HEK293T (cell line): Measurements from ENCODE around the gene ZNF419.
"Not testable (repeated sequence)": the region's sequence is repeated elsewhere in the genome, so short reads cannot be mapped to it uniquely, and the experiment has no call there.

Experiments used
- ARNT ChIP-seq: fragments of 450-650 bp; IDR thresholded peaks from 2 replicates; pipeline ENCODE4 v1.6.1; 2017; ENCODE audit warnings: mild to moderate bottlenecking
- BHLHE40 ChIP-seq: fragments of 450-650 bp; IDR thresholded peaks from 2 replicates; pipeline ENCODE4 v1.6.1; 2016; ENCODE audit warnings: mild to moderate bottlenecking, moderate library complexity, borderline replicate concordance
- CTBP1 ChIP-seq: fragments of 450-650 bp; IDR thresholded peaks from 2 replicates; pipeline ENCODE4 v1.6.1; 2016; ENCODE audit warnings: borderline replicate concordance
- ELF4 ChIP-seq: fragments of 450-650 bp; IDR thresholded peaks from 2 replicates; pipeline ENCODE4 v1.6.1; 2017; ENCODE audit warnings: antibody characterized with exemption
- FOXA1 ChIP-seq: fragments of 450-650 bp; IDR thresholded peaks from 2 replicates; pipeline ENCODE4 v1.6.1; 2016; ENCODE audit warnings: mild to moderate bottlenecking
- FOXK2 ChIP-seq: fragments of 450-650 bp; IDR thresholded peaks from 2 replicates; pipeline ENCODE4 v1.6.1; 2016; ENCODE audit warnings: mild to moderate bottlenecking
- FOXM1 ChIP-seq: fragments of 450-650 bp; IDR thresholded peaks from 2 replicates; pipeline ENCODE4 v1.6.1; 2017; ENCODE audit warnings: mild to moderate bottlenecking, borderline replicate concordance
- L3MBTL2 ChIP-seq: fragments of 450-650 bp; conservative IDR thresholded peaks from 2 replicates; pipeline ENCODE4 v1.6.1; 2016; ENCODE audit warnings: mild to moderate bottlenecking
- SP1 ChIP-seq: fragments of 450-650 bp; IDR thresholded peaks from 2 replicates; pipeline ENCODE4 v1.6.1; 2017
- SUZ12 ChIP-seq: fragments of 450-650 bp; IDR thresholded peaks from 2 replicates; pipeline ENCODE4 v1.6.1; 2016; ENCODE audit warnings: mild to moderate bottlenecking
- ZNF384 ChIP-seq: fragments of 450-650 bp; IDR thresholded peaks from 2 replicates; pipeline ENCODE4 v1.6.1; 2016

GRCh38 chr19:57518021-57518420, 30.5 kb downstream of the ZNF419 start:
- TF ChIP-seq SUZ12, ELF4, ARNT, FOXM1, CTBP1, FOXK2, SP1, ZNF384, FOXA1, L3MBTL2, BHLHE40: not testable (repeated sequence)
